RWPE2 (cell line): ENCODE measurements around the gene OXA1L.
"Not testable (repeated sequence)": the region's sequence is repeated elsewhere in the genome, so short reads cannot be mapped to it uniquely, and the experiment has no call there.

Experiments used
- ATAC-seq: fragments of 200-7000 bp; cut with Tn5 transposase; 3 replicates; pipeline ENCODE4 v1.9.1; 2021; ENCODE audit warnings: low read depth
- DNase-seq: peaks from one replicate; pipeline ENCODE4 v3.0.0-alpha.2; 2020; ENCODE audit warnings: low spot score
- H3K27ac ChIP-seq: fragments of 450-650 bp; 2 replicates; pipeline ENCODE4 v1.5.1; 2017; ENCODE audit warnings: mild to moderate bottlenecking; ENCODE audit not compliant: poor library complexity, severe bottlenecking
- H3K27me3 ChIP-seq: fragments of 250-450 bp; sonication (Bioruptor Pico); 2 replicates; pipeline ENCODE4 v1.5.1; 2021; ENCODE audit warnings: mild to moderate bottlenecking, moderate library complexity; ENCODE audit not compliant: insufficient read depth, poor library complexity, severe bottlenecking
- H3K36me3 ChIP-seq: fragments of 250-450 bp; sonication (Bioruptor Pico); 2 replicates; pipeline ENCODE4 v1.5.1; 2020; ENCODE audit warnings: low read depth, mild to moderate bottlenecking, moderate library complexity
- H3K4me1 ChIP-seq: fragments of 250-450 bp; sonication (Bioruptor Pico); 2 replicates; pipeline ENCODE4 v1.5.1; 2021; ENCODE audit warnings: mild to moderate bottlenecking, moderate library complexity; ENCODE audit not compliant: insufficient read depth, poor library complexity, severe bottlenecking
- H3K4me3 ChIP-seq: fragments of 250-450 bp; sonication (Bioruptor Pico); 2 replicates; pipeline ENCODE4 v1.5.1; 2021; ENCODE audit warnings: mild to moderate bottlenecking, moderate library complexity; ENCODE audit not compliant: severe bottlenecking
- H3K9me3 ChIP-seq: fragments of 250-450 bp; sonication (Bioruptor Pico); 2 replicates; pipeline ENCODE4 v1.5.1; 2021; ENCODE audit warnings: mild to moderate bottlenecking, moderate library complexity; ENCODE audit not compliant: severe bottlenecking
- TF ChIP-seq, protein P1 (sequence below): fragments of 450-650 bp; IDR thresholded peaks from one replicate; pipeline ENCODE4 v1.5.1; 2017; ENCODE audit warnings: mild to moderate bottlenecking, moderate library complexity; ENCODE audit not compliant: poor library complexity, severe bottlenecking

Gene OXA1L

DNA sequence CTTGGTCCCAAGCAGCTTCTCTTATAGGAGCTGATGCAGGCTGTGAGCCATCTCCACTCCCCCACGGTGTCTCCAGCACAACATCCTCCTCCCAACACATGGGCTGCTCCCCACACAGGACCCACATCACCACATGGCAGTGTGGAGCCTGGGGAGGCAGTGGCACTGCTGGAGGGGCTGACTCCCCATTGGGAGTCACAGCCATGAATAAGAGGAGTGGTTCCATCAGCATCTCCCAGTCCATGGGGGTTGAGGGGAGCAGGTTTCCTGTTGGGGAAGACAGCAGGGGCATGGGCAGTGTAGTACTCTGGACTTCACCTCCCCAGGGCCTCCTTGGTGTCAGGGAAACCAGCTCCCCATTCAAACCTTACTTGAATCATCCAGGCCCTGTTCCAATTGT is 40.5 kb upstream of the OXA1L start:
- DNase-seq = no peak
- Histone ChIP-seq H3K36me3 (no peaks in the 10 kb centered on the region), H3K4me1 (no peaks in the 10 kb centered on the region), H3K9me3 (no peaks in the 10 kb centered on the region), H3K4me3 (no peak overlapping the region), H3K27ac (no peak overlapping the region), H3K27me3 (no peaks in the 10 kb centered on the region)
- TF ChIP-seq, protein P1, sequence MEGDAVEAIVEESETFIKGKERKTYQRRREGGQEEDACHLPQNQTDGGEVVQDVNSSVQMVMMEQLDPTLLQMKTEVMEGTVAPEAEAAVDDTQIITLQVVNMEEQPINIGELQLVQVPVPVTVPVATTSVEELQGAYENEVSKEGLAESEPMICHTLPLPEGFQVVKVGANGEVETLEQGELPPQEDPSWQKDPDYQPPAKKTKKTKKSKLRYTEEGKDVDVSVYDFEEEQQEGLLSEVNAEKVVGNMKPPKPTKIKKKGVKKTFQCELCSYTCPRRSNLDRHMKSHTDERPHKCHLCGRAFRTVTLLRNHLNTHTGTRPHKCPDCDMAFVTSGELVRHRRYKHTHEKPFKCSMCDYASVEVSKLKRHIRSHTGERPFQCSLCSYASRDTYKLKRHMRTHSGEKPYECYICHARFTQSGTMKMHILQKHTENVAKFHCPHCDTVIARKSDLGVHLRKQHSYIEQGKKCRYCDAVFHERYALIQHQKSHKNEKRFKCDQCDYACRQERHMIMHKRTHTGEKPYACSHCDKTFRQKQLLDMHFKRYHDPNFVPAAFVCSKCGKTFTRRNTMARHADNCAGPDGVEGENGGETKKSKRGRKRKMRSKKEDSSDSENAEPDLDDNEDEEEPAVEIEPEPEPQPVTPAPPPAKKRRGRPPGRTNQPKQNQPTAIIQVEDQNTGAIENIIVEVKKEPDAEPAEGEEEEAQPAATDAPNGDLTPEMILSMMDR = no peak
- no peak; the same call in 2 of the 3 replicates for ATAC-seq

DNA sequence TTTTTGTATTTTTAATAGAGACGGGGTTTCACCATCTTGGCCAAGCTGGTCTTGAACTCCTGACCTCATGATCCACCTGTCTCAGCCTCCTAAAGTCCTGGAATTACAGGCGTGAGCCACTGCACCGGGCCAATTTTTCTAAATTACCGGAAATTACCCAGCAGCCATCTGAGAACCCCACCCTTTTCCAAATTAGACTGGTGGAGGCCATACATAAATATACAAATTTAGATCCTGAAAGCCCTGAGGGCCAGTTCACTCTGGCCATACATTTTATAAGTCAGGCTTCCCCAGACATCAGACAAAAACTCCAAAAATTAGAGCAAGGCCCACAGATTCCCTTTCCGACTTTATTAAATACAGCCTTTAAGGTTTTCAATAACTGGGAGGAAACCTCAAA is 34.4 kb upstream of the OXA1L start:
- ATAC-seq, H3K27me3 ChIP-seq, H3K27ac ChIP-seq, DNase-seq, H3K36me3 ChIP-seq, H3K4me3 ChIP-seq, H3K4me1 ChIP-seq, H3K9me3 ChIP-seq: not testable (repeated sequence)

- Histone ChIP-seq H3K9me3 (no peaks in the 10 kb centered on the region), H3K27ac (no peak overlapping the region), H3K4me1 (no peaks in the 10 kb centered on the region), H3K36me3 (no peaks in the 10 kb centered on the region), H3K27me3 (no peaks in the 10 kb centered on the region), H3K4me3 (no peak overlapping the region)
- TF ChIP-seq, protein P1 = no peak
- ATAC-seq (no peak), DNase-seq (no peak)
These were observed 32.7 kb upstream of the OXA1L start for GRCh38 chr14:22733829-22734228.

GRCh38 chr14:22735096-22735495 is 31.4 kb upstream of the OXA1L start:
- DNase-seq (no peak), ATAC-seq (no peak)
- TF ChIP-seq, protein P1 = no peak
- no peaks in the 10 kb centered on the region for H3K36me3 ChIP-seq
- H3K4me1 ChIP-seq = no peaks in the 10 kb centered on the region
- no peaks in the 10 kb centered on the region for H3K27me3 ChIP-seq
- no peak overlapping the region for H3K27ac ChIP-seq
- H3K4me3 ChIP-seq = no peak overlapping the region
- no peaks in the 10 kb centered on the region for H3K9me3 ChIP-seq

DNA sequence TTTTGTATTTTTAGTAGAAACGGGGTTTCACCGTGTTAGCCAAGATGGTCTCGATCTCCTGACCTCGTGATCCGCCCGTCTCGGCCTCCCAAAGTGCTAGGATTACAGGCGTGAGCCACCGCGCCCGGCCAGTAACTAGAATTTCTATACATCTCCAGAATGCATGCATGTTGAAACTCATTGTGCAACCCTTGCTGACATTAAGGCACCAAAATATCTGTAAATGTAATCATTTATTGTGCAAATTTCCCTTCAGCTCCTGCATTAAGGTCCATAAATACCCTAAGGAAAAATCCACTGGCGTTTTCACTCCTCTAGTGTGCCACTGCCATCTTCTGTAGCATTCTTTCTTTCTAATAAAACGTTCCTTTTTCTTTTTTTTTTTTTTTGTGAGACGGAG is 30.1 kb upstream of the OXA1L start:
- H3K4me3 ChIP-seq, H3K4me1 ChIP-seq, H3K36me3 ChIP-seq, H3K27ac ChIP-seq, H3K27me3 ChIP-seq, ATAC-seq, DNase-seq, H3K9me3 ChIP-seq: not testable (repeated sequence)

GRCh38 chr14:22737052-22737451 is 29.4 kb upstream of the OXA1L start:
- H3K4me1 ChIP-seq = no peaks in the 10 kb centered on the region
- no peaks in the 10 kb centered on the region for H3K36me3 ChIP-seq
- TF ChIP-seq, protein P1 = no peak
- H3K4me3 ChIP-seq = no peak overlapping the region
- H3K9me3 ChIP-seq = no peaks in the 10 kb centered on the region
- no peak overlapping the region for H3K27ac ChIP-seq
- no peaks in the 10 kb centered on the region for H3K27me3 ChIP-seq
- DNase-seq (no peak), ATAC-seq (no peak)
